Astrocyte of the cerebellum (primary cell): ENCODE results near the gene NIPSNAP3A.
"Not testable (repeated sequence)": the region's sequence is repeated elsewhere in the genome, so short reads cannot be mapped to it uniquely, and the experiment has no call there.

Experiments
- DNase-seq: peaks from one replicate; pipeline ENCODE4 v3.0.0-alpha.2; 2011; ENCODE audit warnings: low read depth
- H3K4me3 ChIP-seq: 2 replicates; pipeline ENCODE4 v1.5.1; 2011; ENCODE audit warnings: mild to moderate bottlenecking, low read depth, low read length, moderate library complexity
- in situ Hi-C: cut with HindIII; loops from 2 replicates; pipeline ENCODE4 v1.10.0; 2017; ENCODE audit warnings: low sequenced_read_pairs
- TF ChIP-seq, protein P1 (sequence below): IDR thresholded peaks from 2 replicates; pipeline ENCODE4 v1.5.1; 2012; ENCODE audit warnings: low read length, low read depth, moderate library complexity, mild to moderate bottlenecking; ENCODE audit errors: missing control alignments

The NIPSNAP3A gene

DNA sequence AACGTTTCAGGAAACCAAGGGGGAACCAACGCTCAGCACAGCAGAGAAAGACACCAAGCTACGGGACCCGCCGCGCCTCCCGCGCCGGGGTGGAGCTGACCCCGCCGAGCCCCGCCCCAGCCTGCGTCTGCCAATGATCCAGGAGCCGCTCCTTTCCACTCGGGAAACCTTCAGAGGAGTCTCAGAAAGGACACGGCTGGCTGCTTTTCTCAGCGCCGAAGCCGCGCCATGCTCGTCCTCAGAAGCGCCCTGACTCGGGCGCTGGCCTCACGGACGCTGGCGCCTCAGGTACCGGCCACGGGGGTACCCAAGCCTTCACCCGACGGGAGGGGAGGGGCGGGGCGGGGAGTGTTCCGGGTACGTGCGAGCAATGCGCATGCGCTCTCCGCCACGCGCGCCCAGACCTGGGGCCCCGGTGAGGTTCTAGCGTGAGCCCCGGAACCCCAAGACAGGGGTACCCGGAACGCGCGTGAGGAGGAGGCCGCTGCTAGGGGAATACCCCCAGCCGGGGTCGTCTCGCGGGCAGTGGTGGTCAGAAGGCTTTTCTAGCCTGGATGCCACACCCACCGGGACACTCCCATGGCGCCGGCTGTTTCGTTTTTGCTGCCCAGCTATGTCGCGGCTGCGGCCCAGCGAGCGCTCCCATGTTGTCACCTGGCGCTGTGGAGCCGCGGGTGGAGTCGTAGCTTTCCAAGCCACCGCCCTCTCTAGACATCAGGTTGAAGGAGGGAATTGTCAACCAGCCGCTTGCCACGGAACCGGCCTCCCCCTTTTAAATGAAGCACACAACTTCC is at the start of gene NIPSNAP3A:
NIPSNAP3A (plus strand) TSS at position 119 of the 794 bp plus-strand sequence; CDS start at position 229, 110 bp downstream.
- peak within 1 kb of the TSS; percentile 88 for H3K4me3 ChIP-seq
- DNase-seq = no peak
- TF ChIP-seq, protein P1, sequence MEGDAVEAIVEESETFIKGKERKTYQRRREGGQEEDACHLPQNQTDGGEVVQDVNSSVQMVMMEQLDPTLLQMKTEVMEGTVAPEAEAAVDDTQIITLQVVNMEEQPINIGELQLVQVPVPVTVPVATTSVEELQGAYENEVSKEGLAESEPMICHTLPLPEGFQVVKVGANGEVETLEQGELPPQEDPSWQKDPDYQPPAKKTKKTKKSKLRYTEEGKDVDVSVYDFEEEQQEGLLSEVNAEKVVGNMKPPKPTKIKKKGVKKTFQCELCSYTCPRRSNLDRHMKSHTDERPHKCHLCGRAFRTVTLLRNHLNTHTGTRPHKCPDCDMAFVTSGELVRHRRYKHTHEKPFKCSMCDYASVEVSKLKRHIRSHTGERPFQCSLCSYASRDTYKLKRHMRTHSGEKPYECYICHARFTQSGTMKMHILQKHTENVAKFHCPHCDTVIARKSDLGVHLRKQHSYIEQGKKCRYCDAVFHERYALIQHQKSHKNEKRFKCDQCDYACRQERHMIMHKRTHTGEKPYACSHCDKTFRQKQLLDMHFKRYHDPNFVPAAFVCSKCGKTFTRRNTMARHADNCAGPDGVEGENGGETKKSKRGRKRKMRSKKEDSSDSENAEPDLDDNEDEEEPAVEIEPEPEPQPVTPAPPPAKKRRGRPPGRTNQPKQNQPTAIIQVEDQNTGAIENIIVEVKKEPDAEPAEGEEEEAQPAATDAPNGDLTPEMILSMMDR = no peak
- in situ Hi-C loops = no loop called here

DNA sequence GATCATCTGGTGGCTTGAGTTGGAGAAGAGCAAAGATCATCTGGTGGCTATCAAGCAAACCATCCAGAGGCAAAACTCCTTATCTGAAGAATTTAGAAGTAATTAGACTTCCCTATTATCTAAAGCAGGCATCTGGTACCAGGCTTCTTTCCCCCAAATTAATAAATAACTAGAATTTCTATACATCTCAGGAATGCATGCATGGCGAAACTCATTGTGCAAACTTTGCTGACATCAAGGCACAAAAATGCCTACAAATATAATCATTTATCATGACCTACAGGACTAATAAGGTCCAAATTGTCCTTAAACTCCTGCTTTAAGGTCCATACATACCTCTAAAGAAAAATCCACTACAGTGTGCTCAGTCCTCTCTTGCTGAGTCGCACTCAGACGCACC is 47.2 kb upstream of the NIPSNAP3A start:
- TF ChIP-seq, protein P1 = no peak
- in situ Hi-C loops = no loop called here
- DNase-seq = no peak
- no peak overlapping the region for H3K4me3 ChIP-seq

DNA sequence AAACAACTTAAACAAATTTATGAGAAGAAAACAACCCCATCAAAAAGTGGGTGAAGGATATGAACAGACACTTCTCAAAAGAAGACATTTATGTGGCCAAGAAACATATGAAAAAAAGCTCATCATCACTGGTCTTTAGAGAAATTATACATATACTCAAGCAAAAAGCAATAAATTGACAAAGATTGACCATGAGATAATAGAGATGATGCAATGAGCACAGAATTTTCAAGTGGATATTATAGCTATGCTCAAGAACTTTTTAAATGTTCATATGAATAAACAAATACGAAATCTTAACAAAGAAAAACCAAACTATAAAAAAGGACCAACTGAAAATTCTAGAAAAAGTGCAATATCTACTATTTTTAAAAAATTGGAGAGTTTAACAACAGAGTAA is 38.7 kb upstream of the NIPSNAP3A start:
- DNase-seq, H3K4me3 ChIP-seq, in situ Hi-C loops: not testable (repeated sequence)

DNA sequence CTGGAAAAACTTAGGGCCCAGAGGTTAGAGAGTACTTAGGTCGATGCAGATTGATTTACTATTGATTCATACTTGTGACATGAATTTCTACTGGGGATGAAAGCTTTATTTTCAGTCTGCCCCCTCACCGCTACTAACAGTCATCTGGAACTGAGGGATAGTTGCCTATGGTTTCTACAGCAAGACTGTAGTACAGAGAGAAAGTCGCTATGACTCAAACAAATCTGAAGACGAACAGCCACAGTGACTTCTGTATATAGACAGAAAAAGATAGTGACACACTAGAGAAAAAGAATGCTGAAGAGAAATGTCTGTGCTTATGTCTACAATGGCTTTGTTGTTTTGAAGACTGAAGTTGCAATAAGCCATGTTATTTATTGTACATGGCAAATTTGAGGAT is 35.9 kb upstream of the NIPSNAP3A start:
- H3K4me3 ChIP-seq = no peak overlapping the region
- TF ChIP-seq, protein P1 = no peak
- DNase-seq = no peak
- in situ Hi-C loops = no loop called here

DNA sequence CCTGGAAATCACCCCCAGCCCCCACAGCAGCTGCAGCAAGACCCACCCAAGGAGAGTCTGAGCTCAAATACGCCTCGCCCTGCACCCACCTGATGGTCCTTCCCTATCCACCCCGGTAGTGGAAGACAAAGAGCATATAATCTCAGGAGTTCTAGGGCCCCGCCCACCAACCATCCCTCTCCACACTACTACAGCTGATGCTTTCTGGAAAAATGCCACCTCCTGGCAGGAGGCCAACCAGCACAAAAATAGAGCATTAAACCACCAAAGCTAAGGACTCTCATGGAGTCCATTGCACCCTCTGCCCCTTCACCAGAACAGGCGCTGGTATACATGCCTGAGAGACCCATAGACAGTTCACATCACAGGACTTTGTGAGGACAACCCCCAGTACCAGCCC is 22.5 kb upstream of the NIPSNAP3A start:
- in situ Hi-C loops = no loop called here
- DNase-seq = no peak
- TF ChIP-seq, protein P1 = no peak
- no peak overlapping the region for H3K4me3 ChIP-seq

DNA sequence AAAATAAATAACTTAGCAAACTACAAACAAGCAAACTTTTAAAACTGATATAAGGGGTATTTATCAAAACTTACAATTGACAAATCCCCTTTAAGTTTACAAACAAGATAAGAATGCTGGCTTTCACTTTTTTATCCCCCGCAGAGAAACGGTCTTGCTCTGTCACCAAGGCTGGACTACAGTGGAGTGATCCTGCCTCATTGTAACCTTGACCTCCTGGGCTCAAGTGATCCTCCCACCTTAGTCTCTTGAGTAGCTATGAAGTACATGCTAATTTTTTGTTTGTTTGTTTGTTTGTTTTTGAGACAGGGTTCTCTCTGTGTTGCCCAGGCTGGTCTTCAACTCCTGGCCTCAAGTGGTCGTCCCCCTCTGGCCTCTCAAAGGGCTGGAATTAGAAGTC is 9.0 kb upstream of the NIPSNAP3A start:
- no peak overlapping the region for H3K4me3 ChIP-seq
- in situ Hi-C loops = no loop called here
- DNase-seq = no peak
- TF ChIP-seq, protein P1 = no peak

DNA sequence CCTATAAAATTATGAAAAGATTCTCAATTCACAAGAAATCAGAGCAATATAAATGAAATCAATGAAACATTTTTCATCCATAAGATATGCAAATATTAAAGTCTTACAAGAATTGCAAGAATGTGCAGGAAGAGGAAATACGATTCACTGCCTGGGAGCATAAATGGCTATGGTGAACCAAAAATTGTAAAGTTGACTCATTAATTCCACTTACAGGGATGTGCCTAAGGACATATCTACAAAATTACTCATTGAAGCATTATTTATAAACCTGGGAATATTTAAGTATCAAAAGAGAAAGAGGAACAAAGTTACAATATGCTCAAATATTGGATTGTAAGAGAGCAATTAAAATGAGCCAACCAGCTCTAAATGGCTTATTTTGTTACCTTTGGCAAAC is 6.9 kb upstream of the NIPSNAP3A start:
- TF ChIP-seq, protein P1 = no peak
- no peak overlapping the region for H3K4me3 ChIP-seq
- in situ Hi-C loops = no loop called here
- no peak for DNase-seq
